GM12878 (cell line): ENCODE measurements around the gene NOL3. TPM values are rescaled to one million over a fixed set of nuclear protein-coding genes. Genes with fewer than 3 reads are reported as not detected.

Experiments
- ATAC-seq: fragments of 200-7000 bp; cut with Tn5 transposase; 3 replicates; pipeline ENCODE4 v1.9.1; 2020; ENCODE audit warnings: mild to moderate bottlenecking, moderate library complexity
- BruUV-seq: library from RNA; stranded (reverse); fragments of 400-500 nt; replicated peaks from 2 replicates; lab custom pipeline; 2021; lab: Mats Ljungman, UMichigan
- CTCF ChIA-PET: fragments of 300-600 bp; sonication (Branson Sonifier 250); formaldehyde crosslinking; extraction: SDS; loops from one replicate; lab custom pipeline; 2021; ENCODE audit warnings: inconsistent platforms; lab: Yijun Ruan, JAX
- POLR2A ChIA-PET: fragments of 350-600 bp; formaldehyde crosslinking; extraction: SDS; loops from one replicate; lab custom pipeline; 2021; ENCODE audit warnings: inconsistent platforms; lab: Charles Lee
- RAD21 ChIA-PET: fragments of 300-600 bp; sonication (Branson Sonifier 250); formaldehyde crosslinking; loops from one replicate; lab custom pipeline; 2023; ENCODE audit warnings: antibody characterized with exemption; ENCODE audit not compliant: unreplicated experiment; lab: Charles Lee
- SMC1A ChIA-PET: fragments of 300-600 bp; sonication (Branson Sonifier 250); formaldehyde crosslinking; loops from one replicate; lab custom pipeline; 2023; ENCODE audit not compliant: unreplicated experiment, uncharacterized antibody; lab: Charles Lee
- DNase-seq: peaks from one replicate; pipeline ENCODE4 v3.0.0-alpha.2; 2011; ENCODE audit warnings: low read depth, low spot score
- FAIRE-seq: peaks from 3 replicates; lab custom pipeline; 2011; peaks lifted over from hg19 to GRCh38; lab: Jason Lieb, UNC
- H2AFZ ChIP-seq: 2 replicates; pipeline ENCODE4 v1.6.0; 2011; ENCODE audit warnings: low read depth, low read length, control low read depth; ENCODE audit not compliant: control insufficient read depth
- H3K27ac ChIP-seq: 2 replicates; pipeline ENCODE4 v1.5.1; 2011; ENCODE audit warnings: control low read depth; ENCODE audit not compliant: control insufficient read depth, insufficient read depth
- H3K27me3 ChIP-seq, 2 experiments: replicated peaks in 1 of 2; 2 replicates each; pipeline versions ENCODE4 v1.6.0 to v1.6.1; 2011; ENCODE audit warnings: low read length in 1 of 2; ENCODE audit not compliant: control insufficient read depth in 2 of 2, insufficient read depth in 2 of 2
- H3K36me3 ChIP-seq, 2 experiments: 2 replicates each; pipeline ENCODE4 v1.5.1; 2011; ENCODE audit warnings: low read length in 1 of 2; ENCODE audit not compliant: control insufficient read depth in 2 of 2, insufficient read depth in 2 of 2
- H3K4me1 ChIP-seq: 2 replicates; pipeline ENCODE4 v1.6.1; 2011; ENCODE audit warnings: mild to moderate bottlenecking, low read length, moderate library complexity, mixed read lengths; ENCODE audit not compliant: control insufficient read depth, insufficient read depth
- H3K4me2 ChIP-seq: 2 replicates; pipeline ENCODE4 v1.6.0; 2011; ENCODE audit warnings: control low read depth; ENCODE audit not compliant: control insufficient read depth, insufficient read depth
- H3K4me3 ChIP-seq: fragments of 200-600 bp; sonication (generic); 2 replicates; pipeline ENCODE4 v1.5.1; 2016
- H3K79me2 ChIP-seq: 2 replicates; pipeline ENCODE4 v1.6.0; 2011; ENCODE audit warnings: low read length; ENCODE audit not compliant: control insufficient read depth, insufficient read depth
- H3K9ac ChIP-seq: 2 replicates; pipeline ENCODE4 v1.8.0; 2011; ENCODE audit warnings: low read length, control low read depth, mixed read lengths; ENCODE audit not compliant: control insufficient read depth, insufficient read depth
- H3K9me3 ChIP-seq: replicated peaks from 3 replicates; pipeline ENCODE4 v1.5.1; 2011; ENCODE audit warnings: mild to moderate bottlenecking, low read length; ENCODE audit not compliant: control insufficient read depth, insufficient read depth
- H4K20me1 ChIP-seq: 2 replicates; pipeline ENCODE4 v1.6.0; 2011; ENCODE audit not compliant: control insufficient read depth, insufficient read depth
- CBFB ChIP-seq: IDR thresholded peaks from 2 replicates; pipeline ENCODE4 v1.6.1; 2016; ENCODE audit warnings: antibody characterized with exemption, low read depth
- EP300 ChIP-seq, 2 experiments: fragments of 150-350 bp in 1 of 2; IDR thresholded peaks; 2 replicates each; pipeline ENCODE4 v1.6.1; 2011 to 2012; ENCODE audit warnings: low read depth in 2 of 2, low read length in 2 of 2, borderline replicate concordance in 1 of 2, improper control_type of control experiment in 1 of 2, inconsistent platforms in 1 of 2; ENCODE audit not compliant: control insufficient read depth in 1 of 2
- HCFC1 ChIP-seq: fragments of 150-350 bp; IDR thresholded peaks from 2 replicates; pipeline ENCODE4 v1.6.1; 2014; ENCODE audit warnings: low read length
- IRF4 ChIP-seq: IDR thresholded peaks from 2 replicates; pipeline ENCODE4 v1.6.1; 2011; ENCODE audit warnings: low read depth, low read length
- KDM1A ChIP-seq: fragments of 200-600 bp; sonication (generic); IDR thresholded peaks from 2 replicates; pipeline ENCODE4 v1.6.1; 2016; ENCODE audit warnings: borderline replicate concordance
- MEF2B ChIP-seq: fragments of 450-650 bp; IDR thresholded peaks from 2 replicates; pipeline ENCODE4 v1.6.1; 2018; ENCODE audit warnings: mild to moderate bottlenecking, moderate library complexity; ENCODE audit not compliant: partially characterized antibody, poor library complexity, severe bottlenecking
- PAX5 ChIP-seq: IDR thresholded peaks from 2 replicates; pipeline ENCODE4 v1.6.1; 2011; ENCODE audit warnings: low read depth, low read length, borderline replicate concordance
- RUNX3 ChIP-seq: IDR thresholded peaks from 2 replicates; pipeline ENCODE4 v1.6.1; 2012; ENCODE audit warnings: low read length, inconsistent platforms
- SIN3A ChIP-seq: IDR thresholded peaks from 2 replicates; pipeline ENCODE4 v1.6.1; 2012; ENCODE audit warnings: low read depth, low read length, improper control_type of control experiment
- ZBTB4 ChIP-seq: fragments of 450-650 bp; formaldehyde crosslinking; IDR thresholded peaks from 2 replicates; pipeline ENCODE4 v1.4.0; 2022; ENCODE audit warnings: mild to moderate bottlenecking, moderate library complexity
- WGBS: methylation state at CpG from one replicate; pipeline ENCODE4 v1.1.6; 2016; ENCODE audit warnings: low lambda C conversion rate; ENCODE audit not compliant: insufficient replicate concordance, insufficient coverage; ENCODE audit errors: missing lambda C conversion rate; 5-methylcytosine and 5-hydroxymethylcytosine counted together
- in situ Hi-C: fragments of 300-500 bp; cut with MboI; formaldehyde crosslinking; loops from 9 replicates; pipeline ENCODE4 v1.14.3; 2018; ENCODE audit warnings: mixed read lengths
- intact Hi-C: fragments of 100-400 bp; cut with micrococcal nuclease; formaldehyde crosslinking; loops from one replicate; pipeline ENCODE4 v1.14.2; 2022; ENCODE audit not compliant: unreplicated experiment
- polyA plus RNA-seq, 11 experiments: library from polyadenylated mRNA; depleted of rRNA in 4 of 11; unstranded in 6 of 11; stranded (reverse) in 5 of 11; fragments of >200 nt; fragmentation: Nextera tagmentation in 4 of 11; fragmentation: Illumina TruSeq in 1 of 11; extraction: Ambion mirVana in 4 of 11; extraction: Trizol in 1 of 11; gene quantifications; 1 replicate in 1 of 11; 2 replicates in 10 of 11; pipeline versions ENCODE4 v1.2.1 to v1.2.3, GENCODE V29; 2011 to 2016; ENCODE audit warnings: inconsistent platforms in 2 of 11, missing spikeins in 2 of 11, low read depth in 1 of 11
- total RNA-seq, 4 experiments: library from RNA; depleted of rRNA in 3 of 4; stranded (reverse); fragments of >200 nt in 3 of 4; fragmentation: Illumina TruSeq in 1 of 4; extraction: Trizol in 1 of 4; gene quantifications; 2 replicates each; pipeline versions ENCODE4 v1.2.1 to v1.2.3, GENCODE V29; 2013 to 2021
- TF ChIP-seq, protein P1 (sequence below): fragments of 450-650 bp; IDR thresholded peaks from 2 replicates; pipeline ENCODE4 v1.6.1; 2018; ENCODE audit warnings: borderline replicate concordance, mild to moderate bottlenecking; ENCODE audit not compliant: partially characterized antibody

Gene NOL3
- total and polyA plus RNA-seq, 10 of the 15 experiments (the other 5 are each of a cell fraction or from before 2014, with no cell fraction given): 0.31 to 18.4 (median 2.7) TPM

DNA sequence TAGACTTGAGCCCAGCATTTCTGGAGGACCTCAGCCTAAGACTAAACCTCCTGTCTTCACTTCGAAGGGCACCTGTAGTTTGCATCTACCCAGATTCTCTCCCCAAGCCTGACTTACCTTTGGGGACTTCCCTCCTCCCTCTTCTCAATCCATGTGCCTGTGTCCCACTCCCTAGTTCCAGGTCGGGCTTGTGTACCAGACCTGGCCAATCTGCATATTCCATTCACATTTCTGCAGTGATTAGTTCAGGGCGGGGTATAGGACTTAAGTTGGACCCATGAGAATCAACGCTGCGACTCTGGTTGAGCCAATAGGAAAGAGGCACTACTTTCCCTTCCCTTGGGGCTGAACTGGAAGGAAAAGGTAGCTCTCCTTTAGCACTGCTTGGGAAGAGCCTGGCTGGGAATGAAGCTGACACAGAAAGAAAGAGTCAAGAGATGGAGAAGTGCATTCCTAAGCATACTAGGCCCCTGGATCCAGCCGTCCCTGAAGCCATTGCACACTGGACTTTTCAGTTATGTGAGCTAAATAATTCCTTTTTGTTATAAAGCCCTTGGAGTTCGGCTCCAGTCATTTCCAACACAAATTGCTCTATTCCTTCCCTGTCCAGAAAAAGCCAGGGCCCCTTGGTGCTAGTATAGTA is 13.1 kb upstream of the NOL3 start:
- Histone ChIP-seq H3K27me3 (no peaks in the 10 kb centered on the region), H3K79me2 (peaks cover 11% of the 10 kb centered on the region), H3K9me3 (no peaks in the 10 kb centered on the region), H3K36me3 (no peaks in the 10 kb centered on the region), H4K20me1 (peaks cover 10% of the 10 kb centered on the region; the same call in 1 of the 2 replicates), H3K4me3 (no peak overlapping the region), H3K27ac (no peak overlapping the region), H3K4me2 (no peak overlapping the region), H3K4me1 (peaks cover 30% of the 10 kb centered on the region), H3K9ac (no peak overlapping the region), H2AFZ (no peak overlapping the region)
- WGBS: 94% methylated on average over 7 of the region's 7 CpGs
- no peak for DNase-seq
- in situ Hi-C loops (loop anchor here (10.0 kb wide), 1 partner anchor 182 kb away; no protein-coding TSS in a partner anchor), intact Hi-C loops (loop anchor here (5.0 kb wide), 2 partner anchors 55 to 505 kb away; partner anchors contain the start of genes ACD and PARD6A)
- BruUV-seq: no TSS peak
- ChIA-PET CTCF (interaction anchor here (0.6 to 10.0 kb wide), 17 partner anchors 9 to 259 kb away, joined by 3 to 98 read pairs (median 7); partner anchors contain the start of genes CES3, NOL3 and ZDHHC1), POLR2A (interaction anchor here (0.5 to 8.2 kb wide), 5 partner anchors 16 to 140 kb away, joined by 4 to 137 read pairs (median 12); partner anchors contain the start of genes FHOD1 and NOL3), RAD21 (interaction anchor here (0.8 to 5.2 kb wide), 5 partner anchors 12 to 143 kb away, joined by 3 to 48 read pairs (median 4); partner anchors contain the start of gene NOL3), SMC1A (interaction anchor here (0.6 to 5.2 kb wide), 17 partner anchors 13 to 306 kb away, joined by 3 to 48 read pairs (median 4); partner anchors contain the start of genes NOL3 and PDP2)
- TF ChIP-seq IRF4: no peak
- TF ChIP-seq SIN3A: no peak
- TF ChIP-seq, protein P1, sequence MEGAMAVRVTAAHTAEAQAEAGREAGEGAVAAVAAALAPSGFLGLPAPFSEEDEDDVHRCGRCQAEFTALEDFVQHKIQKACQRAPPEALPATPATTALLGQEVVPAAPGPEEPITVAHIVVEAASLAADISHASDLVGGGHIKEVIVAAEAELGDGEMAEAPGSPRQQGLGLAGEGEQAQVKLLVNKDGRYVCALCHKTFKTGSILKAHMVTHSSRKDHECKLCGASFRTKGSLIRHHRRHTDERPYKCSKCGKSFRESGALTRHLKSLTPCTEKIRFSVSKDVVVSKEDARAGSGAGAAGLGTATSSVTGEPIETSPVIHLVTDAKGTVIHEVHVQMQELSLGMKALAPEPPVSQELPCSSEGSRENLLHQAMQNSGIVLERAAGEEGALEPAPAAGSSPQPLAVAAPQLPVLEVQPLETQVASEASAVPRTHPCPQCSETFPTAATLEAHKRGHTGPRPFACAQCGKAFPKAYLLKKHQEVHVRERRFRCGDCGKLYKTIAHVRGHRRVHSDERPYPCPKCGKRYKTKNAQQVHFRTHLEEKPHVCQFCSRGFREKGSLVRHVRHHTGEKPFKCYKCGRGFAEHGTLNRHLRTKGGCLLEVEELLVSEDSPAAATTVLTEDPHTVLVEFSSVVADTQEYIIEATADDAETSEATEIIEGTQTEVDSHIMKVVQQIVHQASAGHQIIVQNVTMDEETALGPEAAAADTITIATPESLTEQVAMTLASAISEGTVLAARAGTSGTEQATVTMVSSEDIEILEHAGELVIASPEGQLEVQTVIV: no peak
- TF ChIP-seq ZBTB4 (CRISPR knock-in tag): no peak
- no peak for TF ChIP-seq CBFB
- no peak for TF ChIP-seq MEF2B
- no peak for TF ChIP-seq KDM1A
- no peak for TF ChIP-seq PAX5
- TF ChIP-seq HCFC1: no peak
- no peak for TF ChIP-seq RUNX3
- no peak for TF ChIP-seq EP300 (IDR thresholded peaks at IDR 0.05; ENCODE audit: borderline replicate concordance in 1 of 2, control insufficient read depth in 1 of 2, low read depth in 2 of 2, low read length in 2 of 2)
- no peak for ATAC-seq
- no peak for FAIRE-seq
